ENCODE measurements around the gene HAUS7.

DNA sequence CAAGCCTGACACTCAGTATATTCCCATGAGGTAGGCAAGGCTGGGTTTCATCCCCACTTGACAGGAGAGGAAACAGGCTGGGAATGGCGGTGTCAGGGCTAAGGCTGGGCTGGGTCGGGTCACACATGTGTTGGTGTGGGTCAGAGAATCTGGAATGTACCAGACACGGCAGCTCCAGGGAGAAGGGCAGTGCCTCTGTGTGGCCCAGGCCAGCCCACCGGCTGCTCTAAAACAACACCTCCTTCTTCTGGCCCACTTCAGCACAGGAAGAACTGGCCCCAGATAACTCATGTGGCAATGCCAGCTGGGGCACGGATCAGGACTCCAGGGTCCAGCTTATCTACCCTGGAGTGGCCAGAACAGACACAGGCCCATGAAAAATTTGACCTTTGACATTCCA, 6.3 kb downstream of the HAUS7 start:
- TF ChIP-seq, protein P1, sequence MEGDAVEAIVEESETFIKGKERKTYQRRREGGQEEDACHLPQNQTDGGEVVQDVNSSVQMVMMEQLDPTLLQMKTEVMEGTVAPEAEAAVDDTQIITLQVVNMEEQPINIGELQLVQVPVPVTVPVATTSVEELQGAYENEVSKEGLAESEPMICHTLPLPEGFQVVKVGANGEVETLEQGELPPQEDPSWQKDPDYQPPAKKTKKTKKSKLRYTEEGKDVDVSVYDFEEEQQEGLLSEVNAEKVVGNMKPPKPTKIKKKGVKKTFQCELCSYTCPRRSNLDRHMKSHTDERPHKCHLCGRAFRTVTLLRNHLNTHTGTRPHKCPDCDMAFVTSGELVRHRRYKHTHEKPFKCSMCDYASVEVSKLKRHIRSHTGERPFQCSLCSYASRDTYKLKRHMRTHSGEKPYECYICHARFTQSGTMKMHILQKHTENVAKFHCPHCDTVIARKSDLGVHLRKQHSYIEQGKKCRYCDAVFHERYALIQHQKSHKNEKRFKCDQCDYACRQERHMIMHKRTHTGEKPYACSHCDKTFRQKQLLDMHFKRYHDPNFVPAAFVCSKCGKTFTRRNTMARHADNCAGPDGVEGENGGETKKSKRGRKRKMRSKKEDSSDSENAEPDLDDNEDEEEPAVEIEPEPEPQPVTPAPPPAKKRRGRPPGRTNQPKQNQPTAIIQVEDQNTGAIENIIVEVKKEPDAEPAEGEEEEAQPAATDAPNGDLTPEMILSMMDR (IDR thresholded peaks at IDR 0.05; ENCODE audit: insufficient read depth, low read length), result no peak
- TF ChIP-seq, protein P2, sequence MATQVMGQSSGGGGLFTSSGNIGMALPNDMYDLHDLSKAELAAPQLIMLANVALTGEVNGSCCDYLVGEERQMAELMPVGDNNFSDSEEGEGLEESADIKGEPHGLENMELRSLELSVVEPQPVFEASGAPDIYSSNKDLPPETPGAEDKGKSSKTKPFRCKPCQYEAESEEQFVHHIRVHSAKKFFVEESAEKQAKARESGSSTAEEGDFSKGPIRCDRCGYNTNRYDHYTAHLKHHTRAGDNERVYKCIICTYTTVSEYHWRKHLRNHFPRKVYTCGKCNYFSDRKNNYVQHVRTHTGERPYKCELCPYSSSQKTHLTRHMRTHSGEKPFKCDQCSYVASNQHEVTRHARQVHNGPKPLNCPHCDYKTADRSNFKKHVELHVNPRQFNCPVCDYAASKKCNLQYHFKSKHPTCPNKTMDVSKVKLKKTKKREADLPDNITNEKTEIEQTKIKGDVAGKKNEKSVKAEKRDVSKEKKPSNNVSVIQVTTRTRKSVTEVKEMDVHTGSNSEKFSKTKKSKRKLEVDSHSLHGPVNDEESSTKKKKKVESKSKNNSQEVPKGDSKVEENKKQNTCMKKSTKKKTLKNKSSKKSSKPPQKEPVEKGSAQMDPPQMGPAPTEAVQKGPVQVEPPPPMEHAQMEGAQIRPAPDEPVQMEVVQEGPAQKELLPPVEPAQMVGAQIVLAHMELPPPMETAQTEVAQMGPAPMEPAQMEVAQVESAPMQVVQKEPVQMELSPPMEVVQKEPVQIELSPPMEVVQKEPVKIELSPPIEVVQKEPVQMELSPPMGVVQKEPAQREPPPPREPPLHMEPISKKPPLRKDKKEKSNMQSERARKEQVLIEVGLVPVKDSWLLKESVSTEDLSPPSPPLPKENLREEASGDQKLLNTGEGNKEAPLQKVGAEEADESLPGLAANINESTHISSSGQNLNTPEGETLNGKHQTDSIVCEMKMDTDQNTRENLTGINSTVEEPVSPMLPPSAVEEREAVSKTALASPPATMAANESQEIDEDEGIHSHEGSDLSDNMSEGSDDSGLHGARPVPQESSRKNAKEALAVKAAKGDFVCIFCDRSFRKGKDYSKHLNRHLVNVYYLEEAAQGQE (IDR thresholded peaks at IDR 0.05; ENCODE audit: insufficient replicate concordance, low read depth), result no peak
- no peak for TF ChIP-seq POLR2AphosphoS5 (IDR thresholded peaks at IDR 0.05; ENCODE audit: low read depth)
- no peak for TF ChIP-seq GABPA (IDR thresholded peaks at IDR 0.05; ENCODE audit: low read depth)

Measured in HL-60 (cell line).